Transverse colon (tissue), 4 donors: ENCODE measurements around the gene HDAC4. TPM values are rescaled to one million over a fixed set of nuclear protein-coding genes. Genes with fewer than 3 reads are reported as not detected.
A peak's percentile ranks its signal among the peaks of the same experiment; 100 is the strongest.
"Not testable (repeated sequence)": the region's sequence is repeated elsewhere in the genome, so short reads cannot be mapped to it uniquely, and the experiment has no call there.

Experiments
- DNase-seq: peaks from one replicate; pipeline ENCODE4 v3.0.0-alpha.2; 2019
- H3K27ac ChIP-seq, 4 donors: fragments of 200-600 bp; sonication (generic); 2 replicates each; pipeline ENCODE4 v1.5.1; 2016 to 2018; ENCODE audit warnings: inconsistent platforms in 4 of 4
- H3K27me3 ChIP-seq: fragments of 200-600 bp; sonication (generic); 2 replicates; pipeline ENCODE4 v1.5.1; 2017; ENCODE audit warnings: inconsistent platforms
- H3K36me3 ChIP-seq, 4 donors: fragments of 200-600 bp; sonication (generic); 2 replicates each; pipeline ENCODE4 v1.5.1; 2017 to 2019; ENCODE audit warnings: inconsistent platforms in 4 of 4
- H3K4me1 ChIP-seq, 4 donors: fragments of 200-600 bp; sonication (generic); 2 replicates each; pipeline ENCODE4 v1.5.1; 2017 to 2020; ENCODE audit warnings: inconsistent platforms in 4 of 4
- H3K4me3 ChIP-seq, 4 donors: fragments of 200-600 bp; sonication (generic); 1 replicate in 1 of 4; 2 replicates in 3 of 4; pipeline versions ENCODE4 v1.5.1 to v1.6.1; 2017 to 2019; ENCODE audit warnings: inconsistent platforms in 4 of 4
- H3K9me3 ChIP-seq, 2 donors: fragments of 200-600 bp; sonication (generic); 2 replicates each; pipeline ENCODE4 v1.5.1; 2017 to 2019; ENCODE audit warnings: inconsistent platforms in 2 of 2
- EP300 ChIP-seq: sonication (generic); formaldehyde crosslinking; IDR thresholded peaks from one replicate; pipeline ENCODE4 v1.6.1; 2017; ENCODE audit warnings: antibody characterized with exemption, low read depth
- POLR2A ChIP-seq: fragments of 450-650 bp; IDR thresholded peaks from one replicate; pipeline ENCODE4 v1.6.1; 2016; ENCODE audit warnings: antibody characterized with exemption, mild to moderate bottlenecking, moderate library complexity
- POLR2AphosphoS5 ChIP-seq, 3 donors: sonication (generic); formaldehyde crosslinking; IDR thresholded peaks; one replicate each; pipeline ENCODE4 v1.6.1; 2016; ENCODE audit warnings: antibody characterized with exemption in 3 of 3
- WGBS, 2 donors: methylation state at CpG; one replicate each; pipeline ENCODE4 v1.1.5; 2018; ENCODE audit warnings: low coverage in 1 of 2; 5-methylcytosine and 5-hydroxymethylcytosine counted together
- in situ Hi-C, 4 donors: fragments of 200-750 bp; cut with MboI; loops; one replicate each; pipeline versions ENCODE4 v1.15.0 to v1.15.1; 2017; ENCODE audit warnings: low sequenced_read_pairs in 3 of 4, low pct_ligation_motif_present in 1 of 4, low pct_unique_long_range_greater_than_20kb in 1 of 4
- intact Hi-C: fragments of 100-400 bp; cut with DNase I; formaldehyde crosslinking; loops from one replicate; pipeline ENCODE4 v1.15.1; 2023; ENCODE audit warnings: low total_unique reads
- total RNA-seq, 4 donors: library from RNA; depleted of rRNA; stranded (reverse); fragments of >200 nt; gene quantifications; one replicate each; pipeline ENCODE4 v1.1.0, GENCODE V29; 2016
- TF ChIP-seq, protein P1 (sequence below), 5 experiments: fragments of 200-600 bp in 3 of 5; fragments of 450-650 bp in 2 of 5; sonication (generic) in 3 of 5; IDR thresholded peaks; 1 replicate in 2 of 5; 2 replicates in 3 of 5; pipeline ENCODE4 v1.5.1; 2016 to 2017; ENCODE audit warnings: antibody characterized with exemption in 5 of 5, inconsistent platforms in 3 of 5, mild to moderate bottlenecking in 2 of 5, moderate library complexity in 1 of 5

The HDAC4 gene
- total RNA-seq, 4 donors from 2014 or later: 33.9 to 192 (median 112) TPM

GRCh38 chr2:239280296-239281017 is 120.4 kb downstream of the HDAC4 start:
- peak; percentile 25 for DNase-seq
- Histone ChIP-seq H3K27ac (peak overlapping the region; percentile 28 to 75 (median 46)), H3K4me1 (peaks cover 19 to 45% (median 31%) of the 10 kb centered on the region in 4 donors)
- WGBS, 2 donors: 71 to 80% methylated on average over 1 to 14 of the region's 14 CpGs
- H3K9me3 ChIP-seq, H3K27me3 ChIP-seq, intact Hi-C loops, H3K4me3 ChIP-seq, H3K36me3 ChIP-seq, in situ Hi-C loops: not testable (repeated sequence)
- TF ChIP-seq POLR2AphosphoS5 (IDR thresholded peaks at IDR 0.05): peak in 1 of 3 donors; percentile 42
- TF ChIP-seq EP300: peak; percentile 46

GRCh38 chr2:239279508-239280295 is 121.1 kb downstream of the HDAC4 start:
- intact Hi-C loops: no loop called here
- no peaks in the 10 kb centered on the region for H3K9me3 ChIP-seq
- H3K4me3 ChIP-seq: no peak overlapping the region
- in situ Hi-C loops: no loop called here
- 56 to 83% methylated on average over 7 to 20 of the region's 20 CpGs for WGBS, 2 donors
- H3K27ac ChIP-seq: peak overlapping the region; percentile 28 to 75 (median 46)
- no peaks in the 10 kb centered on the region for H3K27me3 ChIP-seq
- TF ChIP-seq POLR2AphosphoS5 (IDR thresholded peaks at IDR 0.05) (no peak), EP300 (no peak), POLR2A (no peak)
- TF ChIP-seq, protein P1, sequence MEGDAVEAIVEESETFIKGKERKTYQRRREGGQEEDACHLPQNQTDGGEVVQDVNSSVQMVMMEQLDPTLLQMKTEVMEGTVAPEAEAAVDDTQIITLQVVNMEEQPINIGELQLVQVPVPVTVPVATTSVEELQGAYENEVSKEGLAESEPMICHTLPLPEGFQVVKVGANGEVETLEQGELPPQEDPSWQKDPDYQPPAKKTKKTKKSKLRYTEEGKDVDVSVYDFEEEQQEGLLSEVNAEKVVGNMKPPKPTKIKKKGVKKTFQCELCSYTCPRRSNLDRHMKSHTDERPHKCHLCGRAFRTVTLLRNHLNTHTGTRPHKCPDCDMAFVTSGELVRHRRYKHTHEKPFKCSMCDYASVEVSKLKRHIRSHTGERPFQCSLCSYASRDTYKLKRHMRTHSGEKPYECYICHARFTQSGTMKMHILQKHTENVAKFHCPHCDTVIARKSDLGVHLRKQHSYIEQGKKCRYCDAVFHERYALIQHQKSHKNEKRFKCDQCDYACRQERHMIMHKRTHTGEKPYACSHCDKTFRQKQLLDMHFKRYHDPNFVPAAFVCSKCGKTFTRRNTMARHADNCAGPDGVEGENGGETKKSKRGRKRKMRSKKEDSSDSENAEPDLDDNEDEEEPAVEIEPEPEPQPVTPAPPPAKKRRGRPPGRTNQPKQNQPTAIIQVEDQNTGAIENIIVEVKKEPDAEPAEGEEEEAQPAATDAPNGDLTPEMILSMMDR (IDR thresholded peaks at IDR 0.05): no peak
- DNase-seq: peak; percentile 7
- peaks cover 19 to 45% (median 30%) of the 10 kb centered on the region in 4 donors for H3K4me1 ChIP-seq
- H3K36me3 ChIP-seq: no peaks in the 10 kb centered on the region

DNA sequence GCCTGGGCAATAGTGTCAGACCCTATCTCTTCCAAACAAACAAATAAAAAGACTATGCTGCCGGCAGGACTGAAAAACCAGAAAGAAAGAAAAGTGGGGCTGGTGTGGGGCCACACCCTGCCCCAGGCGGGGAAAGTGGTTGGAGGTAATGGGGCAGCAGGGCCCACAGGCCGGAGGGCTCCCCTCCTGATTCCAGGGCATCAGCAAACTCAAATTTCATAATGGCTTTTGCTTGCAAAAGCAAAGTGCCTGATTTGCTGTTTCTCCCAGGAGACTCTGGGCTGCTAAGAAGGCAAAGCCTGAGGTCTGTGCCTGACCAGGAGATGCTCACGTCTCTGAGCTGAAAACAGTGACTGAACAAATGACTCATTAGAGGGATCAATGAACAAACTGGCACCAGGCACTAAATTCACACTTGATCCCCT is 121.9 kb downstream of the HDAC4 start:
- H3K4me3 ChIP-seq: no peak overlapping the region
- in situ Hi-C loops (no loop called here), intact Hi-C loops (no loop called here)
- no peaks in the 10 kb centered on the region for H3K36me3 ChIP-seq
- no peaks in the 10 kb centered on the region for H3K9me3 ChIP-seq
- H3K27me3 ChIP-seq: no peaks in the 10 kb centered on the region
- DNase-seq: no peak
- H3K4me1 ChIP-seq: peaks cover 18 to 46% (median 31%) of the 10 kb centered on the region in 4 donors
- TF ChIP-seq POLR2A (no peak), EP300 (no peak), POLR2AphosphoS5 (IDR thresholded peaks at IDR 0.05) (no peak)
- TF ChIP-seq, protein P1 (IDR thresholded peaks at IDR 0.05): no peak
- peak overlapping the region; percentile 28 to 75 (median 46) for H3K27ac ChIP-seq
- 20 to 53% methylated on average over 1 to 4 of the region's 4 CpGs for WGBS, 2 donors

DNA sequence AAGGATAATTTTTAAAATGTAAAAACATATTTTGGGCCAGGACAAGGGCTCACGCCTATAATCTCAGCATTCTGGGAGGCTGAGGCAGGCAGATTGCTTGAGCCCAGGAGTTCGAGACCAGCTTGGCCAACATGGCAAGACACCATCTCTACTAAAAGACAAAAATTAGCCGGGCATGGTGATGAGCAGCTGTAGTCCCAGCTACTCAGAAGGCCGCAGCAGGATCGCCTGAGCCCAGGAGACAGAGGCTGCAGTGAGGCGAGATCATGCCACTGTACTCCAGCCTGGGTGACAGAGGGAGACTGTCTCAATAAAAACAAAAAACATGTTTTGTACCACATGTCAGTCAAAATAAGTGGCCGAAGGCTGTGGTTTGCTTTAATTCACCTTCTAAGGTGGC is 122.5 kb downstream of the HDAC4 start:
- H3K27ac ChIP-seq: peak overlapping the region; percentile 28 to 75 (median 46)
- intact Hi-C loops: no loop called here

More for the DNA sequence above, 122.5 kb downstream of the HDAC4 start:
- in situ Hi-C loops: no loop called here
- Histone ChIP-seq H3K27me3 (no peaks in the 10 kb centered on the region), H3K4me3 (no peak overlapping the region), H3K9me3 (no peaks in the 10 kb centered on the region), H3K36me3 (no peaks in the 10 kb centered on the region), H3K4me1 (peaks cover 18 to 49% (median 35%) of the 10 kb centered on the region in 4 donors)
- TF ChIP-seq POLR2A (no peak), EP300 (no peak), POLR2AphosphoS5 (IDR thresholded peaks at IDR 0.05) (no peak)
- TF ChIP-seq, protein P1 (IDR thresholded peaks at IDR 0.05): no peak
- DNase-seq: no peak
- WGBS, 2 donors: 94 to 100% methylated on average over 2 to 7 of the region's 7 CpGs
